ENCODE data around the gene DLG5. TPM values are rescaled to one million over a fixed set of nuclear protein-coding genes. Genes with fewer than 3 reads are reported as not detected.

DLG5 gene
- polyA plus RNA-seq, 2 of the 4 experiments (the other 2 are of a cell fraction) = 17.0 to 30.9 TPM

DNA sequence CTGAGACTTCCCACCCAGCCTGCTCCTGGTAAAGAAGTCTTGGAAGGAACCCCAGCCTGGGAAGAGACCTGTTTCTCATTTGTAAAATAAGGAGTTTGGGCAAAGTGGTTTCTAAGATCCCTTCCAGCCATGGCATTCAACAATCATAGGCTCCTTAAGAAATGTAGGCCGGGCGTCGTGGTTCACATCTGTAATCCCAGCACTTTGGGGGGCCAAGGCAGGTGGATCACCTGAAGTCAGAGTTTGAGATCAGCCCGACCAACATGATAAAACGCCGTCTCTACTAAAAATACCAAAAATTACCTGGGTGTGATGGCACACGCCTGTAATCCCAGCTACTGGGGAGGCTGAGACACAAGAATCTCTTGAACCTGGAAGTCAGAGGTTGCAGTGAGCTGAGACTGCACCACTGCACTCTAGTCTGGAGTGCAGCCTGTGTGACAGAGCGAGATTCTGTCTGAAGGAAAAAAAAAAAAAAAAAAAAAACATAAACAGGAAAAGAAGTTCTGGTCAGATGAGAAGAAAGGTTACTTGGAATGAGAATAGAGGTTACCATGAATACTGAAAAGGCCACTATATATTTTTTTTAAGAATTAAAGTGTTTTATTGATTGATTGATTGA is 15.9 kb downstream of the DLG5 start:
- CTCF ChIA-PET = interaction anchor here (1.0 to 1.1 kb wide), 3 partner anchors 30 to 64 kb away, joined by 3 read pairs; no protein-coding TSS in a partner anchor
- ATAC-seq (0 out of 6 replicates have a peak, but pooled peaks of 1 of the 2 experiments have one; percentile 6), FAIRE-seq (no peak), DNase-seq (ENCODE audit: low read depth in 1 of 2, low spot score in 1 of 2) (no peak)
- no peak for TF ChIP-seq ZSCAN20 (CRISPR knock-in tag; IDR thresholded peaks at IDR 0.05)
- no peak for TF ChIP-seq MAZ (IDR thresholded peaks at IDR 0.05; ENCODE audit: borderline replicate concordance, low read depth, low read length)
- no peak for TF ChIP-seq RARB (CRISPR knock-in tag; IDR thresholded peaks at IDR 0.05)
- TF ChIP-seq FOXS1 (CRISPR knock-in tag; IDR thresholded peaks at IDR 0.05) = no peak
- TF ChIP-seq REST (IDR thresholded peaks at IDR 0.05) = no peak
- no peak for TF ChIP-seq ZFP36 (IDR thresholded peaks at IDR 0.05; ENCODE audit: borderline replicate concordance, partially characterized antibody)
- no peak for TF ChIP-seq GATA3 (IDR thresholded peaks at IDR 0.05; ENCODE audit: borderline replicate concordance)
- TF ChIP-seq, protein P1, sequence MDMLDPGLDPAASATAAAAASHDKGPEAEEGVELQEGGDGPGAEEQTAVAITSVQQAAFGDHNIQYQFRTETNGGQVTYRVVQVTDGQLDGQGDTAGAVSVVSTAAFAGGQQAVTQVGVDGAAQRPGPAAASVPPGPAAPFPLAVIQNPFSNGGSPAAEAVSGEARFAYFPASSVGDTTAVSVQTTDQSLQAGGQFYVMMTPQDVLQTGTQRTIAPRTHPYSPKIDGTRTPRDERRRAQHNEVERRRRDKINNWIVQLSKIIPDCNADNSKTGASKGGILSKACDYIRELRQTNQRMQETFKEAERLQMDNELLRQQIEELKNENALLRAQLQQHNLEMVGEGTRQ (IDR thresholded peaks at IDR 0.05) = no peak
- no peak for TF ChIP-seq RNF2 (IDR thresholded peaks at IDR 0.05; ENCODE audit: borderline replicate concordance, low read depth)
- no peak for TF ChIP-seq CBX8 (IDR thresholded peaks at IDR 0.05)
- TF ChIP-seq, protein P2, sequence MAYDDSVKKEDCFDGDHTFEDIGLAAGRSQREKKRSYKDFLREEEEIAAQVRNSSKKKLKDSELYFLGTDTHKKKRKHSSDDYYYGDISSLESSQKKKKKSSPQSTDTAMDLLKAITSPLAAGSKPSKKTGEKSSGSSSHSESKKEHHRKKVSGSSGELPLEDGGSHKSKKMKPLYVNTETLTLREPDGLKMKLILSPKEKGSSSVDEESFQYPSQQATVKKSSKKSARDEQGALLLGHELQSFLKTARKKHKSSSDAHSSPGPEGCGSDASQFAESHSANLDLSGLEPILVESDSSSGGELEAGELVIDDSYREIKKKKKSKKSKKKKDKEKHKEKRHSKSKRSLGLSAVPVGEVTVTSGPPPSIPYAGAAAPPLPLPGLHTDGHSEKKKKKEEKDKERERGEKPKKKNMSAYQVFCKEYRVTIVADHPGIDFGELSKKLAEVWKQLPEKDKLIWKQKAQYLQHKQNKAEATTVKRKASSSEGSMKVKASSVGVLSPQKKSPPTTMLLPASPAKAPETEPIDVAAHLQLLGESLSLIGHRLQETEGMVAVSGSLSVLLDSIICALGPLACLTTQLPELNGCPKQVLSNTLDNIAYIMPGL (CRISPR knock-in tag; IDR thresholded peaks at IDR 0.05; ENCODE audit: borderline replicate concordance) = no peak
- no peak for TF ChIP-seq HEYL (CRISPR knock-in tag; IDR thresholded peaks at IDR 0.05)
- no peak for TF ChIP-seq EP300 (IDR thresholded peaks at IDR 0.05)
- TF ChIP-seq BHLHE40 (IDR thresholded peaks at IDR 0.05; ENCODE audit: low read depth, low read length) = no peak
- no peak for TF ChIP-seq CHD2 (IDR thresholded peaks at IDR 0.05; ENCODE audit: low read length, partially characterized antibody)
- TF ChIP-seq HOXA7 (CRISPR knock-in tag; IDR thresholded peaks at IDR 0.05) = no peak
- TF ChIP-seq ESRRA (IDR thresholded peaks at IDR 0.05; ENCODE audit: borderline replicate concordance, low read length) = no peak
- no peak for TF ChIP-seq FOSB (CRISPR knock-in tag; IDR thresholded peaks at IDR 0.05)
- Histone ChIP-seq H3K4me1 (peaks cover 75% of the 10 kb centered on the region), H3K27ac (peak overlapping the region; percentile 86 to 93), H3K9me3 (no peaks in the 10 kb centered on the region), H3K4me2 (peak overlapping the region; percentile 77), H3K4me3 (no peak overlapping the region)
- WGBS (ENCODE audit: missing lambda C conversion rate) = 84% methylated on average over 6 of the region's 8 CpGs
- POLR2A ChIA-PET = no interaction called here

- Histone ChIP-seq H3K4me1 (peaks cover 78% of the 10 kb centered on the region), H3K27ac (peak overlapping the region; percentile 86 to 93), H3K4me3 (no peak overlapping the region), H3K4me2 (peak overlapping the region; percentile 77), H3K9me3 (no peaks in the 10 kb centered on the region)
- peak; percentile 66 to 76 for DNase-seq (ENCODE audit: low read depth in 1 of 2, low spot score in 1 of 2)
- no peak for FAIRE-seq
- peak; percentile 56 to 59 for ATAC-seq
- WGBS (ENCODE audit: missing lambda C conversion rate) = 20% methylated on average over 11 of the region's 11 CpGs
- ChIA-PET CTCF (interaction anchor here (0.9 to 1.5 kb wide), 6 partner anchors 11 to 65 kb away, joined by 3 to 4 read pairs (median 3); no protein-coding TSS in a partner anchor), POLR2A (no interaction called here)
- no peak for TF ChIP-seq KDM1A (IDR thresholded peaks at IDR 0.05; ENCODE audit: low read depth)
- no peak for TF ChIP-seq REST (IDR thresholded peaks at IDR 0.05)
- no peak for TF ChIP-seq TP53 (CRISPR knock-in tag; IDR thresholded peaks at IDR 0.05)
- TF ChIP-seq, protein P3, sequence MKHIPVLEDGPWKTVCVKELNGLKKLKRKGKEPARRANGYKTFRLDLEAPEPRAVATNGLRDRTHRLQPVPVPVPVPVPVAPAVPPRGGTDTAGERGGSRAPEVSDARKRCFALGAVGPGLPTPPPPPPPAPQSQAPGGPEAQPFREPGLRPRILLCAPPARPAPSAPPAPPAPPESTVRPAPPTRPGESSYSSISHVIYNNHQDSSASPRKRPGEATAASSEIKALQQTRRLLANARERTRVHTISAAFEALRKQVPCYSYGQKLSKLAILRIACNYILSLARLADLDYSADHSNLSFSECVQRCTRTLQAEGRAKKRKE (CRISPR knock-in tag; IDR thresholded peaks at IDR 0.05; ENCODE audit: low read depth) = peak; percentile 76; the same call in 1 of the 2 replicates
- TF ChIP-seq FOSL2 (IDR thresholded peaks at IDR 0.05) = no peak
- TF ChIP-seq FOSL2 (CRISPR knock-in tag; IDR thresholded peaks at IDR 0.05) = peak; percentile 37
- no peak for TF ChIP-seq ZNF302 (CRISPR knock-in tag; IDR thresholded peaks at IDR 0.05)
- peak; percentile 79 for TF ChIP-seq NFE2L2 (conservative IDR thresholded peaks at IDR 0.05; ENCODE audit: low read length)
Measured at GRCh38 chr10:77909749-77910375, 16.7 kb downstream of the DLG5 start.

Measured in A549 (cell line).